NT2/D1 (cell line): ENCODE results near the gene ONECUT2.
A peak's percentile ranks its signal among the peaks of the same experiment; 100 is the strongest.

Experiments
- SUZ12 ChIP-seq: IDR thresholded peaks from 2 replicates; pipeline ENCODE4 v1.6.1; 2011; ENCODE audit not compliant: insufficient read length, insufficient read depth; ENCODE audit errors: extremely low read depth
- YY1 ChIP-seq: IDR thresholded peaks from 2 replicates; pipeline ENCODE4 v1.6.1; 2011; ENCODE audit not compliant: insufficient read length, insufficient read depth
- ZNF274 ChIP-seq: IDR thresholded peaks from 2 replicates; pipeline ENCODE4 v1.6.1; 2011; ENCODE audit warnings: mild to moderate bottlenecking, low read depth, low read length

GRCh38 chr18:57428221-57429150, 6.7 kb upstream of the ONECUT2 start:
- no peak for TF ChIP-seq ZNF274
- TF ChIP-seq SUZ12, result peak; percentile 92
- no peak for TF ChIP-seq YY1
